H1 (cell line): ENCODE results near the gene TLE4. TPM values are rescaled to one million over a fixed set of nuclear protein-coding genes. Genes with fewer than 3 reads are reported as not detected.

Source experiments
- CBX8 ChIP-seq: fragments of 300-800, 300-1000 bp; sonication (generic); IDR thresholded peaks from 2 replicates; pipeline ENCODE4 v1.7.1; 2016; ENCODE audit warnings: low read depth, low read length, borderline replicate concordance
- RXRA ChIP-seq: IDR thresholded peaks from 2 replicates; pipeline ENCODE4 v1.6.1; 2011; ENCODE audit warnings: low read depth, mild to moderate bottlenecking, low read length, moderate library complexity; ENCODE audit not compliant: insufficient read depth
- YY1 ChIP-seq: IDR thresholded peaks from 2 replicates; pipeline ENCODE4 v1.6.1; 2011; ENCODE audit warnings: low read depth, mild to moderate bottlenecking, low read length
- ZNF274 ChIP-seq: IDR thresholded peaks from 2 replicates; pipeline ENCODE4 v1.7.0; 2012; ENCODE audit warnings: low read length, borderline replicate concordance; ENCODE audit errors: extremely low read depth
- polyA plus RNA-seq, 7 experiments: library from polyadenylated mRNA; depleted of rRNA in 3 of 7; stranded (reverse) in 5 of 7; unstranded in 2 of 7; fragments of >200 nt in 5 of 7; fragments of 200-250 nt in 2 of 7; gene quantifications; 1 replicate in 5 of 7; 2 replicates in 1 of 7; 4 replicates in 1 of 7; pipeline versions ENCODE4 v1.2.1 to v1.2.3, GENCODE V29; 2011 to 2013; ENCODE audit warnings: missing spikeins in 2 of 7, mixed read lengths in 2 of 7
- total RNA-seq: library from RNA; stranded (reverse); fragmentation: NEBNext Ultra II Directional; extraction: Animal tissue kit (Norgen Biotek cat#: 25700); gene quantifications from 2 replicates; pipeline ENCODE4 v1.2.1, GENCODE V29; 2021

TLE4 gene
- total and polyA plus RNA-seq, 2 of the 8 experiments (the other 6 are each of a cell fraction or from before 2014, with no cell fraction given), result 32.4 to 36.9 TPM

DNA sequence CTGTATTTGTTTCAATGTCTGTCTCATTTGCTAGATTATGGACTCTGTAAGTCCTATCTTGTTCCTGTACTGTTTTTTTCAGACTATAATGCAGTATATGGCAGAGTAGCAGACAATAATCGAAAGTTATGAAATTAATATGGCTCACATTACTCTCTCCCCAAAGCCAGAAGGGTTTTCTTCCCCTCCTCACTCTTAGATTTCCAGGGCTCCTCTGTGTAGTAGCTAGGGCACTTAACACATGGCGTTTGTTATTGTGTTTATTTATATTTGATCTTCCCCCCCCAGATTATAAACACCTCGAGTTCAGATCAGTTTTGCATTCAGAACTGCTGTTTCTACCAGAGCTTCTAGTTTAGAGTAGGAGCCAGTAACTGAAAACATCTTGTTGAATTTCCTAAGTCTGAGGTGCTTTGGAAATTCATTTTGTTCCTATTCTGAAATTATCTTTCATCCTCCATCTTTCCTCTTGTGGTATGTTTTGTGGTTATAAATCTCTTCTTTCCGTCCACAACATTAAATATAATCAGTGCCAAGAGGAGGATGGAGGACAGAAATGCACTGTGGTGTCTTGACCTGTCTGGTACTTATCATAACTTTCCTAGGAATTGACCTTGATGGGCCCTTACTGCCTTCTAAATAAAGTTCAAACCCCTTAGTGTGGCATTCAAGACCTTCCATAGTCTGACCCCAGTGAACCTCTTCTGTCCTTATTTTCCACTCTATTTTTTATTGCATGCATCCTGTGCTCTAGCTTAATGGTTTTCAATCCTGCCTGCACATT is 27.0 kb downstream of the TLE4 start (continued):
- TF ChIP-seq RXRA (no peak), YY1 (no peak), CBX8 (no peak), ZNF274 (no peak)
